Naive B cell (primary cell): ENCODE results near the gene KLHL12. TPM values are rescaled to one million over a fixed set of nuclear protein-coding genes. Genes with fewer than 3 reads are reported as not detected.

ENCODE experiments used
- ATAC-seq, 2 donors: fragments of 150-1000 bp; cut with Tn5 transposase; 2 replicates each; pipeline ENCODE4 v1.10.0; 2021; ENCODE audit warnings: low read depth in 2 of 2, mild to moderate bottlenecking in 2 of 2, moderate library complexity in 2 of 2
- DNase-seq: peaks from one replicate; pipeline ENCODE4 v3.0.0; 2022
- H3K27ac Mint-ChIP-seq, 6 donors: one replicate each; pipeline ENCODE4 v1.8.0; 2020 to 2022; ENCODE audit warnings: mild to moderate bottlenecking in 6 of 6, mixed read lengths in 6 of 6, moderate library complexity in 5 of 6, inconsistent platforms in 2 of 6
- H3K27me3 Mint-ChIP-seq, 3 donors: one replicate each; pipeline ENCODE4 v1.8.0; 2021 to 2022; ENCODE audit warnings: mixed read lengths in 3 of 3, mild to moderate bottlenecking in 1 of 3
- H3K36me3 Mint-ChIP-seq, 2 donors: one replicate each; pipeline ENCODE4 v1.8.0; 2020 to 2022; ENCODE audit warnings: mixed read lengths in 2 of 2, inconsistent platforms in 1 of 2, mild to moderate bottlenecking in 1 of 2
- H3K4me1 Mint-ChIP-seq, 3 donors: one replicate each; pipeline ENCODE4 v1.8.0; 2020 to 2022; ENCODE audit warnings: mixed read lengths in 3 of 3, inconsistent platforms in 1 of 3, mild to moderate bottlenecking in 1 of 3, moderate library complexity in 1 of 3
- H3K4me3 Mint-ChIP-seq, 8 donors: one replicate each; pipeline ENCODE4 v1.8.0; 2020 to 2022; ENCODE audit warnings: mild to moderate bottlenecking in 8 of 8, mixed read lengths in 8 of 8, moderate library complexity in 8 of 8, inconsistent platforms in 2 of 8
- H3K9me3 Mint-ChIP-seq, 7 donors: one replicate each; pipeline ENCODE4 v1.8.0; 2020 to 2022; ENCODE audit warnings: mixed read lengths in 7 of 7, mild to moderate bottlenecking in 5 of 7, inconsistent platforms in 2 of 7, moderate library complexity in 1 of 7
- polyA plus RNA-seq, 6 donors: library from polyadenylated mRNA; unstranded; fragments of 300-500 nt; fragmentation: Illumina TruSeq; gene quantifications; one replicate each; pipeline ENCODE4 v1.2.3, GENCODE V29; 2021; ENCODE audit warnings: low read depth in 6 of 6

Gene KLHL12
- polyA plus RNA-seq, 6 donors from 2014 or later, result 16.3 to 34.1 (median 25.4) TPM

DNA sequence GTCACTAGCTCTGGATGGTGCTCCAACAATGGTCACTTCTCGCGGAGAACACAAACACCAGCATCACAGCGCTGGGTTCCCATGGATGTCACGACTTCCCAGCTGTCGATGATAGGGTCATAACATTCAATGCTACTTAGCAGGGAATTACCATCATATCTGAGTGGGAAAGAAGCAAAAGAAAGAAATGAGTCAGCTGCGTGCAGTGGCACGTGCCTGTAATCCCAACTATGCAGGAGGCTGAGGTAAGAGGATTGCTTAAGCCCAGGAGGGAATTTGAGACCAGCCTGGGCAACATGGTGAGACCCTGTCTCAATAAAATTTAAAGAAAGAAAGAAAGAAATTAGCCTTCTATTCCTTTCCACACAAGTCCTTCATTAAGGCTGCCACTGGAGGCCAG, 34.5 kb downstream of the KLHL12 start:
- ATAC-seq (no peak), DNase-seq (no peak)
- peaks cover 10 to 29% of the 10 kb centered on the region in 2 donors for H3K36me3 Mint-ChIP-seq
- no peaks in the 10 kb centered on the region for H3K27me3 Mint-ChIP-seq
- H3K4me3 Mint-ChIP-seq, result no peak overlapping the region
- H3K27ac Mint-ChIP-seq, result no peak overlapping the region
- H3K4me1 Mint-ChIP-seq, result peaks cover 6 to 19% (median 17%) of the 10 kb centered on the region in 3 donors
- no peaks in the 10 kb centered on the region for H3K9me3 Mint-ChIP-seq

DNA sequence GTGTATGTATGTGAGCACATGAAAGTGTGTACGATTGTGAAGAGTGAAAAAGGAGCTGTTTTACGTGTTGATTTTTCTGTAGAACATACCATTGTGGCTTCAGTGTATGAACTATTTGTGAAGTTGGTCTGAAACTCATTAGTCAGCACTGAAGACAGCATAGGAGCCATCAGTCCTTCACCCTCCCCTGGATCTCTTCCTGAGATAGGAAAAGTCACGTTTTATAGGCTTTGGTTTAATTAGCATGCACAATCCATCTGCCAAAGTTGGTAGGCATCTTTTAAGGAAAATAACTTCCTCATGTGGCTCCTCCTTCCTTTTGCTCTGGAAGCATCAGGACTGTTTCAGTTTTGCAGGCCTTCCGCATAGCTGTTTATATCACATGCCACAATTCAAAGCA, 36.6 kb downstream of the KLHL12 start:
- Mint-ChIP-seq H3K4me1 (peaks cover 6 to 21% (median 19%) of the 10 kb centered on the region in 3 donors), H3K27me3 (no peaks in the 10 kb centered on the region), H3K4me3 (peak overlapping the region in 1 of 8 donors; percentile 92), H3K9me3 (no peaks in the 10 kb centered on the region), H3K27ac (no peak overlapping the region), H3K36me3 (peaks cover 10 to 23% of the 10 kb centered on the region in 2 donors)
- DNase-seq (no peak), ATAC-seq (no peak)

DNA sequence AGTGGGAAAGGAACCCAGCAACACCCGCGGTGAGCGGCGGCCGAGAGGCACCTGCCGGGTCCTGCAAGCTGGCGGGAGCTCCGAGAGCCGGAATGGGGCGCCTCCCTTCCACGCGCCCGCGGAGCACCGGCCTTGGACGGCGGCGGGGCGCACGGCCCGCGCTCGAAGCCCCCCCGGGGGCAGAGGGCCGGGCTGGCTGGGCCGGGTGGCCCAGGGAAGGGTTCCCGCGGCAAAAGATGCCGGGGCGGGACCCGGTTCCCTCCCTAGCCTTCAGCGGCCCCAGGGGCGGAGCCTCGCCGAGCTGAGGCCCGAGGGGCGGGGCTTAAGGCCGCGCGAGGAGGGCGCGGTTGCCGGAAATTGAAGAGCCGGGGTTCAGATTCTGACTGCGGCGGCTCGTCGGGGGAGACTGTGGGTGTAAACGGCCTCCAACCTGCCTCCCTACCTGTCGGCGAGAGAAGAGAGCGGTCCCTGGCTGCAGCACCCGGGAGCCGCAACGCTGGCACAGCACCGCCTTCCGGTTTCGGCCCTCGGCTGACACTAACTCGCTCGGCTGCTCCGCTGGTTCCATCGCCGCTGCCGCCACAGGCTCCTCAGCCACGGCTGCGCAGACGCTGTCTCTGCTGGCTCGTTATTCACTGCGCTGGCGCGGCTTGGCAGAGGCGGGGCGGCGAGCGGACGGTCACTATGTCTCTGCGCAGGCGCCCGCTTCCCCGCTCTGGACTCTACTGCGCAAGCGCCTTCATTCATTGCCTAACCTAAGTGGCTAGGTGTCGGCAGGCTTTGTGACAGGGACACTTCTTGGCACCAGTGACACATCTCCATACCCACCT, 38.3 kb downstream of the KLHL12 start, which contains the start of gene RABIF:
Gene RABIF (minus strand): TSS at position 619 of the 830 bp plus-strand sequence. CDS start 51 bp downstream, at position 568.
- peak; percentile 96 for DNase-seq
- ATAC-seq, result peak; percentile 88
- Mint-ChIP-seq H3K4me3 (peak within 1 kb of the TSS; percentile 81 to 100 (median 97)), H3K36me3 (peaks cover 10 to 13% of the 10 kb centered on the region in 2 donors), H3K4me1 (peaks cover 6 to 21% (median 19%) of the 10 kb centered on the region in 3 donors), H3K27me3 (no peaks in the 10 kb centered on the region), H3K9me3 (no peaks in the 10 kb centered on the region), H3K27ac (peak within 1 kb of the TSS; percentile 89 to 99 (median 98))

DNA sequence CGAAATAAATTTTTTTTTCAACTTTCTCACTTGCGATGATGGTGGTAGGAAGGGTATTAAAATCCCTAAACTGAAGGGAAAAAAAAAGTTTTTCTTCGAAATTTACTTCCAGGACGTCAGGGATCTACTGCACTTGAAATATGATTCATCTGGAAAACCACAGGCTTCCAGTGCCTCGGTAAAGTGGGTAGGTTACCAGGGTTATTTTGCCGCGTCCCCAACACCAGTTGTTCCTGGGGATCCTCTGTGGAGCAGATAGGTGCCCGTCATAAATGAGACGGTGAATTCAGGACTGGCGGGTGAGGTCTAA, 38.9 kb downstream of the KLHL12 start:
- DNase-seq, result no peak
- Mint-ChIP-seq H3K27ac (peak overlapping the region; percentile 59 to 96 (median 88)), H3K4me1 (peaks cover 6 to 25% (median 25%) of the 10 kb centered on the region in 3 donors), H3K36me3 (peaks cover 10 to 11% of the 10 kb centered on the region in 2 donors), H3K27me3 (no peaks in the 10 kb centered on the region), H3K4me3 (peak overlapping the region; percentile 81 to 96 (median 92)), H3K9me3 (no peaks in the 10 kb centered on the region)
- no peak for ATAC-seq

DNA sequence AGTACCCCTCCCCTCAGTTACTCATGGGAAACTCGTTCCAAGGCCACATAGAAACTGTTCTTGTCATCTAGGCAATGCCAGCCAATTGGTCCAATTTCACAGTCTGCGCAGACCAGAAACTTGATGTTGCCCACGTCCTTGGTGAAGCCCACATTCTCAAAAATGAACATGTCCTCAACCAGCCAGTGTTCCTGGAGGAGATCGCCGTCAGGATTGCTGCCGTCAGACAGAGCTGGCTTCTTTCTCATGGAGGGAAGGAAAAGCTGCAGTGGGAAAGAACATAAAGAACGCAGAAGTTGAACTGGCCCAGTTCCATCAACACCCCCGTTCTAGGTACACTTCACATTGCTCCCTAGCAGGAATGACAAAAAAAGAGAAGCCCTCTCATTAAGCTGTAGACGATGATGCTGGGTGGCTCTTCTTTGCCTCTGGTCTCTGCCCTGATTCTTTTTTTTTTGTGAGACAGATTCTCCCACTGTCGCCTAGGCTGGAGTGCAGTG, 46.0 kb downstream of the KLHL12 start:
- DNase-seq (no peak), ATAC-seq (no peak)
- Mint-ChIP-seq H3K27ac (no peak overlapping the region), H3K36me3 (peaks cover 15 to 16% of the 10 kb centered on the region in 2 donors), H3K27me3 (no peaks in the 10 kb centered on the region), H3K4me1 (peaks cover 3 to 14% (median 13%) of the 10 kb centered on the region in 3 donors), H3K4me3 (no peak overlapping the region), H3K9me3 (no peaks in the 10 kb centered on the region)

DNA sequence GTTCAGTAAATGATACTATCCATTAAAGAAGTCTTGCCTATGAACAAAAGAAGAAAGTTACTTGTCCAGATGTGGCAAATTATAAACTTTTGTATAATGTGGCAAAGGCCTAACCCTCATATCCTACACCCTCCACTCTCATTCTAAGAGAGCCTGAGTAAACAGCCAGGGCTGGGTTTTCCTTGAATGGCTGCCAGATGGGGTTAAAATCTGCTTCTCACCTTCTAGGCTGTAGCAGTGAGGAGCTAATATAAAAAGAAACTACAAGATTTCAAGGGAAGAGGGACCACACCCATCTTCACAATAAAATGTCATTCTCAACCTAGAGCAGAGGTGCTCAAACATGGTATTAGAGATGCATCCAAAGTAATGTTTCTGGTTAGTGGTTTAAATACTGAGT, 47.0 kb downstream of the KLHL12 start:
- Mint-ChIP-seq H3K4me1 (peaks cover 3 to 14% (median 13%) of the 10 kb centered on the region in 3 donors), H3K9me3 (no peaks in the 10 kb centered on the region), H3K4me3 (no peak overlapping the region), H3K27ac (no peak overlapping the region), H3K36me3 (peaks cover 15 to 16% of the 10 kb centered on the region in 2 donors), H3K27me3 (no peaks in the 10 kb centered on the region)
- DNase-seq (no peak), ATAC-seq (no peak)

DNA sequence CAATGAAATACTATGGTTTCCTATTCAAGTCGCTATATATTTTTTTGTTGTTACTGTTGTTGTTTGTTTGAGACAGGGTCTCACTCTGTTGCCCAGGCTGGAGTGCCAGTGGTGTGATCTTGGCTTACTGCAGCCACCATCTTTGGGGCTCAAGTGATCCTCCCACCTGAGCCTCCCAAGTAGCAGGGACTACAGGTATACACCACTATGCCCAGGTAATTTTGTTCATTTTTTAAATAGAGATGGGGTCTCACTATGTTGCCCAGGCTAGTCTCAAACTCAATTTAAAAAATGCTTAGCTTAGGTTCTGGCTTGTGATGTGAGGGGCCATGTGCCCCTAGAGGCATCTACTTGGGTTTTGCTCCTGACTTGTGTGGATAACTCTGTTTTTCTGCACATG, 47.9 kb downstream of the KLHL12 start:
- ATAC-seq (no peak), DNase-seq (no peak)
- peak overlapping the region in 2 of 6 donors; percentile 45 to 88 for H3K27ac Mint-ChIP-seq
- no peaks in the 10 kb centered on the region for H3K9me3 Mint-ChIP-seq
- peaks cover 15 to 16% of the 10 kb centered on the region in 2 donors for H3K36me3 Mint-ChIP-seq
- H3K27me3 Mint-ChIP-seq, result no peaks in the 10 kb centered on the region
- peak overlapping the region in 1 of 8 donors; percentile 19 for H3K4me3 Mint-ChIP-seq
- H3K4me1 Mint-ChIP-seq, result peaks cover 3 to 14% (median 13%) of the 10 kb centered on the region in 3 donors

DNA sequence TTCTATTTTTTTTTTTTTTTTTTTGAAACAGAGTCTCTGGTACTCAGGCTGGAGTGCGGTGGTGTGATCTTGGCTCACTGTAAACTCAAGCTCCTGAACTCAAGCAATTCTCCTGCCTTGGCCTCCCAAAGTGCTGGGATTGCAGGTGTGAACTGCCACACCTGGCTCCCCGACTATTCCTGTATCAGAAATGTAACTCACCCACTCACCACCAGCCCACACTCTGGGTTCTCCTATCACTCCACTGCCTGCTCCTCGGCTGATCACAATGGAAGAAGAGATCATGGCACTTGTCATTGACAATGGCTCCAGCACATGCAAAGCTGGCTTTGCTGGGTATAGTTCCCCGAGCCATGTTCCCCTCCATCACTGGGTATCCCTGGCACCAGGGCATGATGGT, 54.0 kb downstream of the KLHL12 start:
- H3K9me3 Mint-ChIP-seq, result no peaks in the 10 kb centered on the region
- H3K27ac Mint-ChIP-seq, result no peak overlapping the region
- DNase-seq, result no peak
- H3K36me3 Mint-ChIP-seq, result no peaks in the 10 kb centered on the region
- peaks cover 0 to 8% (median 6%) of the 10 kb centered on the region in 3 donors for H3K27me3 Mint-ChIP-seq
- H3K4me3 Mint-ChIP-seq, result peak overlapping the region in 1 of 8 donors; percentile 44
- H3K4me1 Mint-ChIP-seq, result peaks cover 0 to 3% (median 0%) of the 10 kb centered on the region in 3 donors
- no peak for ATAC-seq

DNA sequence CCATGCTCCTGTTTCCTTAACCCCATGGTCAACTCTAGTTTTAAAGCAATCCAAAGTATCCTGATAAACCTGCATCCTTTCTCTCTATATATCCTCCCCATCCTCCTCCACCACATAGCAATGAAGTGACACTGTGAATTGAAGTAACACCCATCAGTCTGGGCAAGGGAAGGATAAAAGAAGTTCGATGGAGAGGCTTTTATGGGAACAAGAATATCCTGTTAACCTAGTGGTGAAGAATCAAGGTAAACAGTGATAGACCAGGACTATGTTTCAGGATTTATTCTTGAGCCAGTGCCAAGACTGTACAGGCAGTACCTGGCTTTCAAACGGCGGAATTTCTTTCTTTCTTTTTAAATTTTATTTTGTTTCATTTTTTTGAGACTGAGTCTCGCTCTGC, 55.7 kb downstream of the KLHL12 start:
- DNase-seq (no peak), ATAC-seq (no peak)
- Mint-ChIP-seq H3K4me3 (no peak overlapping the region), H3K9me3 (no peaks in the 10 kb centered on the region), H3K36me3 (no peaks in the 10 kb centered on the region), H3K27me3 (peaks cover 4 to 14% (median 8%) of the 10 kb centered on the region in 3 donors), H3K4me1 (no peaks in the 10 kb centered on the region), H3K27ac (no peak overlapping the region)

DNA sequence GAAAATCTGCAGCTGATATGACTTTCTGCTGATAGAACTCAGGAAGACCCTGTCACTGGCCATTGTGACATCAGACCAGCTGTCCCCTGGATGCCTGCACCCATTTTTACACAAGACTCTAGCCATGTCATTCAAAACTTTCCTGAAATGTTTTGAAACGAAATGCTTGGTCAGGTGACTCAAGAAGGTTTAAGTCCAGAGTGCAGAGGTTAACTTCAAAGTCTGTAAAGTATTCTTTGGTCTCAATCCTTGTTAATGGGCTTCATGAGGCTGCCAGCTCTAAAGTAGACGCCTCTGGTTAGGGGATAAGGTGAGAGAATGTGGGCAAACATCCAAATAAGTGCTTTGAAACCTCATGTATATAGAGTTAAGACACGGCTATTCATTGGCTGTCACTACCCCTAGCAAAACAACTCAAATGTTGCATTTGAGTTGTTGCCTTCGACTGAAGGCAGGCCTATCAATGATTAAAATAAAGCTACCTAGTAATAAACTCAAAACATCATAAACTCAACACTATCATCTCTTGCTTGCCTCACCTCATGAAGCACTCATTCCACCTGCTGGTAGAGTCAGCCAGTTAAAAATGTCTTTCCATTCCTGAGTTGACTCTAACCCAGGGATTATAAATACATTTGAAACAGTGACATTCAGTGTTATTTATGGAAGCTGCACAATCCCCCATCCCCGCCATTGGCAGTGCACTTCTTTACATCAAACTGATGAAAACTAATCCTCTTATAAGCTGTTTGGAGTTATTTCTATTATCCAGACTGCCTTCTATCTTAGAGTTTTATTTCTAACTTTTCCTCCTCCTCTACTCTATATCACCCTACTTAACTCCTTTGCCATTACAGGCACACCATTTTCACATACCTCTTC, 64.1 kb downstream of the KLHL12 start:
- no peaks in the 10 kb centered on the region for H3K9me3 Mint-ChIP-seq
- H3K4me1 Mint-ChIP-seq, result peaks cover 16 to 18% (median 16%) of the 10 kb centered on the region in 3 donors
- peaks cover 13 to 57% (median 35%) of the 10 kb centered on the region in 3 donors for H3K27me3 Mint-ChIP-seq
- ATAC-seq, result no peak
- H3K27ac Mint-ChIP-seq, result no peak overlapping the region
- no peaks in the 10 kb centered on the region for H3K36me3 Mint-ChIP-seq
- peak overlapping the region; percentile 2 to 94 (median 90) for H3K4me3 Mint-ChIP-seq
- DNase-seq, result no peak

DNA sequence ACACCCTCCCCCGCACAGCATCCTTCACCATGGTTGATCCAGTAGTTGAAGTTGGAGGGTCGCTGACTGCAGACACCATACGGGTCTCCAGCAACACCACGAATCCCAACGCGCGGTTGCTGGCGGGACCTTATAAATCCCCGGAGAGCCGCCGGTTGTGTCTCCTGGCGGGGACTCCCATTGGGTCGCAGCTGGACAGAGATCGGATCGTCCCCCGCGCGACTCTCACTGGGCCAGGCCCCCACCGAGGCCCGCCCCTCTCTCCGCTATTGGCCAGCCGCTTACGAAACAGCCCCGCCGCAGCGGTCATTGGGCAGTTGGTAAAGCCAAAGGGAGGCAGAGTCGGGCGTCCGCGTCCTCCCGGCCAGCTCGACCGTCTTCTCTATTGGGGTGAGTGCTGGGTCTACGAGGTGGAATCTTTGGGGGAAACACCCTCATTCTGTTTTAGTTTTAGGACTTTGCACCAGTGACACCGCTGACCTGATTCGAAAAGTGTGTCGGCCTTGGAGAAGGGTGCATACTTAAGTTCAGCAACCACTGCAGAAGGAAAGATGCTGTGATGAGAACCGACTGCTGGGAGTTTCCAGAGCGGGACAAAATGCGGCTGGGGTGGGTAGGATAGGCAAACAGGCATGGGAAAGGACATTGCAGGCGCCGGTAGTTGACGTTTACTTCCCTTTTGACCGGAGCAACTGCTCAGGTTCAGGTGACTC, 65.5 kb downstream of the KLHL12 start:
- no peaks in the 10 kb centered on the region for H3K36me3 Mint-ChIP-seq
- peaks cover 16 to 18% (median 16%) of the 10 kb centered on the region in 3 donors for H3K4me1 Mint-ChIP-seq
- no peaks in the 10 kb centered on the region for H3K9me3 Mint-ChIP-seq
- DNase-seq (peak; percentile 47), ATAC-seq (peak; percentile 75 to 78)
- peaks cover 13 to 51% (median 32%) of the 10 kb centered on the region in 3 donors for H3K27me3 Mint-ChIP-seq
- peak overlapping the region in 2 of 6 donors; percentile 38 to 55 for H3K27ac Mint-ChIP-seq
- H3K4me3 Mint-ChIP-seq, result peak overlapping the region; percentile 85 to 94 (median 92)

DNA sequence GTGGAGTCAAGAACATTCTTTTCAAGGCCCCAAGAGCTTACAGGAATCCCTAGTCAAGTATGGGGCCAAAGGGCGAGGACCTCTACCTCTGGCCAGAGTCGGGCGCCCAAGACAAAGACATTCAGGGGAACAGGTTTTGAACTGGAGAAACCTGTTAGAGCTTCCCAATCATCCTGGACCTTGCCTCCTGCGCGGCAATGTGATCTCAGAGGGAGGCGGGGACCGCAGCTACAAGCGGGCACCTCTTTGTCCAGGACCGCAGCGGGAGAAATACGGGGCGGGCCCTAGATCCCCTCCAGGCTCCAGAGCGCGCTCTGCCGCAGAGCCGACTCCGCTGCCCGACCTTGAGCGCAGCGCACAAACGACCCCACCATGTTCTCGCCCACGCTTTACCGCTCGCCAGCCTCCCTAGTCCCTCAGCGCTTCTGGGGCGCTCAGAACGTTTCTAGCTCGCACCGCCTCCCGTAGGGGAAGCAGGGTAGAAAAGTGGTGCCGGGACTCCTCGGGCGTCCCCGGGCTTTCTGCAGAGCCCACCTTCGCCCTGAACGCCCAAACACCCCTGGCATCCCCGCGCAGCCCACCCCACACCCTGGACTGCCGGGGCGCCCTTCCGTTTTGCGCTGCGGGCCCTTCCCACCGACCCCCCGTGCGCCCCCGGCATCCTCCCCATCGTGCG, 66.2 kb downstream of the KLHL12 start:
- DNase-seq, result peak; percentile 23

More for the DNA sequence above, 66.2 kb downstream of the KLHL12 start:
- H3K4me1 Mint-ChIP-seq, result peaks cover 16 to 18% (median 16%) of the 10 kb centered on the region in 3 donors
- no peaks in the 10 kb centered on the region for H3K36me3 Mint-ChIP-seq
- H3K27ac Mint-ChIP-seq, result peak overlapping the region in 1 of 6 donors; percentile 38
- ATAC-seq, result peak; percentile 71 to 73
- H3K9me3 Mint-ChIP-seq, result no peaks in the 10 kb centered on the region
- peak overlapping the region; percentile 85 to 94 (median 92) for H3K4me3 Mint-ChIP-seq
- H3K27me3 Mint-ChIP-seq, result peaks cover 13 to 44% (median 26%) of the 10 kb centered on the region in 3 donors
